RWPE2 (cell line): ENCODE results near the gene TATDN3.
"Not testable (repeated sequence)": the region's sequence is repeated elsewhere in the genome, so short reads cannot be mapped to it uniquely, and the experiment has no call there.

ENCODE experiments used
- ATAC-seq: fragments of 200-7000 bp; cut with Tn5 transposase; 3 replicates; pipeline ENCODE4 v1.9.1; 2021; ENCODE audit warnings: low read depth
- DNase-seq: peaks from one replicate; pipeline ENCODE4 v3.0.0-alpha.2; 2020; ENCODE audit warnings: low spot score
- H3K27ac ChIP-seq: fragments of 450-650 bp; 2 replicates; pipeline ENCODE4 v1.5.1; 2017; ENCODE audit warnings: mild to moderate bottlenecking; ENCODE audit not compliant: poor library complexity, severe bottlenecking
- H3K27me3 ChIP-seq: fragments of 250-450 bp; sonication (Bioruptor Pico); 2 replicates; pipeline ENCODE4 v1.5.1; 2021; ENCODE audit warnings: mild to moderate bottlenecking, moderate library complexity; ENCODE audit not compliant: insufficient read depth, poor library complexity, severe bottlenecking
- H3K36me3 ChIP-seq: fragments of 250-450 bp; sonication (Bioruptor Pico); 2 replicates; pipeline ENCODE4 v1.5.1; 2020; ENCODE audit warnings: low read depth, mild to moderate bottlenecking, moderate library complexity
- H3K4me1 ChIP-seq: fragments of 250-450 bp; sonication (Bioruptor Pico); 2 replicates; pipeline ENCODE4 v1.5.1; 2021; ENCODE audit warnings: mild to moderate bottlenecking, moderate library complexity; ENCODE audit not compliant: insufficient read depth, poor library complexity, severe bottlenecking
- H3K4me3 ChIP-seq: fragments of 250-450 bp; sonication (Bioruptor Pico); 2 replicates; pipeline ENCODE4 v1.5.1; 2021; ENCODE audit warnings: mild to moderate bottlenecking, moderate library complexity; ENCODE audit not compliant: severe bottlenecking
- H3K9me3 ChIP-seq: fragments of 250-450 bp; sonication (Bioruptor Pico); 2 replicates; pipeline ENCODE4 v1.5.1; 2021; ENCODE audit warnings: mild to moderate bottlenecking, moderate library complexity; ENCODE audit not compliant: severe bottlenecking
- CTCF ChIP-seq: fragments of 450-650 bp; IDR thresholded peaks from one replicate; pipeline ENCODE4 v1.5.1; 2017; ENCODE audit warnings: mild to moderate bottlenecking, moderate library complexity; ENCODE audit not compliant: poor library complexity, severe bottlenecking

The TATDN3 gene

DNA sequence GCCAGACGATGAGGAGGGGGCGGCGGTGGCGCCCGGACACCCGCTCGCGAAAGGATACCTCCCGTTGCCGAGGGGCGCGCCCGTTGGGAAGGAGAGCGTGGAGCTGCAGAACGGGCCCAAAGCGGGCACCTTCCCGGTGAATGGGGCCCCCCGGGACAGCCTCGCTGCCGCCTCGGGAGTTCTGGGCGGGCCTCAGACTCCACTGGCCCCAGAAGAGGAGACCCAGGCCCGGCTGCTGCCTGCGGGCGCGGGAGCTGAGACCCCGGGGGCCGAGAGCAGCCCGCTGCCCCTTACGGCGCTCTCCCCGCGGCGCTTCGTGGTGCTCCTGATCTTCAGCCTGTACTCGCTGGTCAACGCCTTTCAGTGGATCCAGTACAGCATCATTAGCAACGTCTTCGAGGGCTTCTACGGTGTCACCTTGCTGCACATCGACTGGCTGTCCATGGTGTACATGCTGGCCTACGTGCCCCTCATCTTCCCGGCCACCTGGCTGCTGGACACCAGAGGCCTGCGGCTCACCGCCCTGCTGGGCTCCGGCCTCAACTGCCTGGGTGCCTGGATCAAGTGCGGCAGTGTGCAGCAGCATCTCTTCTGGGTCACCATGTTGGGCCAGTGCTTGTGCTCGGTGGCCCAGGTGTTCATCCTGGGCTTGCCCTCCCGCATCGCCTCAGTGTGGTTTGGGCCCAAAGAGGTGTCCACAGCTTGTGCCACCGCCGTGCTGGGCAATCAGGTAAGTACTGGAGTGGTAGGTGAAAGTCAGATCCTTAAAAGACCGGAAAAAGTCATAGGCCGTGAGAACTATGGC lies 67.0 kb downstream of the TATDN3 start:
- Histone ChIP-seq H3K4me3 (peak overlapping the region; percentile 67), H3K27ac (peak overlapping the region; percentile 58), H3K4me1 (no peaks in the 10 kb centered on the region), H3K9me3 (no peaks in the 10 kb centered on the region), H3K27me3 (no peaks in the 10 kb centered on the region), H3K36me3 (peaks cover 10% of the 10 kb centered on the region)
- ATAC-seq (peak; percentile 37; the same call in 2 of the 3 replicates), DNase-seq (no peak)
- TF ChIP-seq CTCF, result no peak

GRCh38 chr1:212860713-212861581 lies 69.3 kb downstream of the TATDN3 start:
- H3K27ac ChIP-seq, result no peak overlapping the region

DNA sequence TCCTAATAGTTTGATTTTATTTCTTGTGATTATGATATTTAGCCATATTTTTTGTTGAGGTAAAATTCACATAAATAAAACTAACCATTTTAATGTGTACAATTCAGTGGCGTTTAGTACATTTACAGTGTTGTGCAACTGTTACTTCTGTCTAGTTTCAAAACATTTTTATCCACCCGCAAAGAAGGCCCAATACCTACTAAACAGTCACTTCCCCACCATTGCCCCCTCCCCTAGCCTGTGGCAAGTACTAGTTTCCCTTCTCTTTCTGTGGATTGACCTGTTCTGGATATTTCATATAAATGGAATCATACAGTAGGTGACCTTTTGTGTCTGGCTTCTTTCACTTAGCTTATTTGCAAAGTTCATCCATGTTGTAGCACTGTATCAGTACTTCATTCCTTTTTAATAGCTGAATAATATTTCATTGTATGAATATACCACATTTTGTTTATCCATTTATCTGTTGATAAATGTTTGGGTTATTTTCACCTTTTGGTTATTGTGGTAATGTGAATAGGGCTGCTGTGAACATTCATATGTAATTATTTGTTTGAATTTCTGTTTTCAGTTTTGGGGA lies 70.5 kb downstream of the TATDN3 start:
- Histone ChIP-seq H3K27me3 (no peaks in the 10 kb centered on the region), H3K36me3 (peaks cover 13% of the 10 kb centered on the region), H3K27ac (no peak overlapping the region), H3K4me3 (no peak overlapping the region), H3K9me3 (no peaks in the 10 kb centered on the region), H3K4me1 (no peaks in the 10 kb centered on the region)
- DNase-seq (no peak), ATAC-seq (no peak)
- TF ChIP-seq CTCF, result no peak

More at GRCh38 chr1:212860713-212861581, 69.3 kb downstream of the TATDN3 start:
- DNase-seq, result no peak
- no peak for ATAC-seq
- Histone ChIP-seq H3K4me3 (no peak overlapping the region), H3K36me3 (peaks cover 10% of the 10 kb centered on the region), H3K4me1 (no peaks in the 10 kb centered on the region), H3K27me3 (no peaks in the 10 kb centered on the region), H3K9me3 (no peaks in the 10 kb centered on the region)
- TF ChIP-seq CTCF, result no peak

DNA sequence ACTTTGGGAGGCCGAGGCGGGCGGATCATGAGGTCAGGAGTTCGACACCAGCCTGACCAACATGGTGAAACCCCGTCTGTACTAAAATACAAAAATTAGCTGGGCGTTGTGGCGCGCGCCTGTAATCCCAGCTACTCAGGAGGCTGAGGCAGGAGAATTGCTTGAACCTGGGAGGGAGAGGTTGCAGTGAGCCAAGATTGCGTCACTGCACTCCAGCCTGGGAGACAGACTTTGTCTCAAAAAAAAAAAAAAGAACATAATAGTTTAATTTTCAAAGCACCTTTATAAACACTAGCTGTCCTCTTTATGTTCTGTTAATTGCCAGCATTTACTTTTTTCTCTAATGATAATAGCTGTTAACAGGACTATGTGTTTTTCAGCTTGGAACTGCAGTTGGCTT lies 71.7 kb downstream of the TATDN3 start:
- H3K27me3 ChIP-seq, ATAC-seq, H3K27ac ChIP-seq, DNase-seq, H3K4me1 ChIP-seq, H3K4me3 ChIP-seq, H3K9me3 ChIP-seq: not testable (repeated sequence)
- peaks cover 17% of the 10 kb centered on the region for H3K36me3 ChIP-seq

GRCh38 chr1:212864201-212864600 lies 72.5 kb downstream of the TATDN3 start:
- DNase-seq, result no peak
- ATAC-seq, result no peak
- Histone ChIP-seq H3K27me3 (no peaks in the 10 kb centered on the region), H3K4me3 (no peak overlapping the region), H3K36me3 (peaks cover 17% of the 10 kb centered on the region), H3K4me1 (no peaks in the 10 kb centered on the region), H3K27ac (no peak overlapping the region), H3K9me3 (no peaks in the 10 kb centered on the region)
- no peak for TF ChIP-seq CTCF
